ENCODE results near the gene ZNF80.
"Not testable (repeated sequence)": the region's sequence is repeated elsewhere in the genome, so short reads cannot be mapped to it uniquely, and the experiment has no call there.

Gene ZNF80

DNA sequence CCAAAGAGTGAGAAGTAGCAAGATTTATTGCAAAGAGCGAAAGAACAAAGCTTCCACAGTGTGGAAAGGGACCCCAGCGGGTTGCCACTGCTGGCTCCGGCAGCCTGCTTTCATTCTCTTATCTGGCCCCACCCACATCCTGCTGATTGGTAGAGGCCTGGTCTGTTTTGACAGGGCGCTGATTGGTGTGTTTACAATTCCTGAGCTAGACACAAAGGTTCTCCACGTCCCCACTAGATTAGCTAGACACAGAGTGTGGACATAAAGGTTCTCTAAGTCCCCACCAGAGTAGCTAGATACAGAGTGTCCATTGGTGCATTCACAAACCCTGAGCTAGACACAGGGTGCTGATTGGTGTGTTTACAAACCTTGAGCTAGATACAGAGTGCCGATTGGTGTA, at the start of gene ZNF80:
TSS of gene ZNF80 (minus strand) at position 101 of the 400 bp plus-strand sequence. CDS start 504 bp downstream, outside the sequence.
- DNase-seq: not testable (repeated sequence)

DNA sequence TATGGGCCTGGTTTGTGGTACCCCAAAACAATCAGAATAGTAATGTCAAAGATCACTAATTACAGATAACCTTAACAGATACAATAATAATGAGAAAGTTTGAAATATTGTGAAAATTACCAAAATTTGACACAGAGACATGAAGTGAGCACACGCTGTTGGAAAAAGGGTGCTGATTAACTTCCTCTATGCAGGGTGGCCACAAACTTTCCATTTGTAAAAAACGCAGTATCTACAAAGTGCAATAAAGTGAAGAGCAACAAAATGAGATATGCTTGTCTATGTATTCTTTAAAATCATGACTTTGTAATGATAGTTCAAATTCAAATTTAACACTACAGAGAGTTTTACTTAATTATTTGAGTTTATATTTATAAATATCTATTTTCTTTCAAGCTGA, 48.9 kb upstream of the ZNF80 start:
- DNase-seq: no peak

DNA sequence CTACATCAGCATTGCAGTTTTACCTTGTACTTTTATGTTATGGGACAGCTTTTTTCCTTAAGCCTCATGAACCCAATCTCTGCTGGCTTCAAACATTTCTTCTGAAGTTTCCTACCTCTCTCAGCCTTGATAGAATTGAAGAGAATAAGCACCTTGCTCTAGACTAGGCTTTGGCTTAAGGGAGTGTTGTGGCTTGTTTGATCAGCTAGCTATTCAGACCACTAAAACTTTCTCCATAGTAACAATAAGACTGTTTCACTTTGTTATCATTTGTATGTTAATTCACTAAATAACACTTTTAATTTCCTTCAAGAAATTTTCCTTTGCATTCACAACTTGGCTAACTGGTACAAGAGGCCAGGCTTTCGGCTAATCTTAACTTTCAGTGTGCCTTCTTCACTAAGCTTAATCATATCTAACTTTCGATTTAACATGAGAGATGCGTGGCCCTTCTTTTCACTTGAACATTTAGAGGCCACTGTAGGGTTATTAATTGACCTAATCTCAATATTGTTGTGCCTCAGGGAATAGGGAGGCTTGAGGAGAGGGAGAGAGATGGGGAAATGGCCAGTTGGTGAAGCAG, 48.4 kb upstream of the ZNF80 start:
- DNase-seq: no peak

- no peak for DNase-seq
These were observed 47.3 kb upstream of the ZNF80 start for GRCh38 chr3:114284644-114285043.

- DNase-seq: not testable (repeated sequence)
These were observed 39.5 kb upstream of the ZNF80 start for GRCh38 chr3:114276856-114277255.

- no peak for DNase-seq
These were observed 37.6 kb upstream of the ZNF80 start for GRCh38 chr3:114274929-114275328.

GRCh38 chr3:114272271-114272670, 34.9 kb upstream of the ZNF80 start:
- DNase-seq: no peak

- no peak for DNase-seq
These were observed 32.6 kb upstream of the ZNF80 start for GRCh38 chr3:114270019-114270418.

DNA sequence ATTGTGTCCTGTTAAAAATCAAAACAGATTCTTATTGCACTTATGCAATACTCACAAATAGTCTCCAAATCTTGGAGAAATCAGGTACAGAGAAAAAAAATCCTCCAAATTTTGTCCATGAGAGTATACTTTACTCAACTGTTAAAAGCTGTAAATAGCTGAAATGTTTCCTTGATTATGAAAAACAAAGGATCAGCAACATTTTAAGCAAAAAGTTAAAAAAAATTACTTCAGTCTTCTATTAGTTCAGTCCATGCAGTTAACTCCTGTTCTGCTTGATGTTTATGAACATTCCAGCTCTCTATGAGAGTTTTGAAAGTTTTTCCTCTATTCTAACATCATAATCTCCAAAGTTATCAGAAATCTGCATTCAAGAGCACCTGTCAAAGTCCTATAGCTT, 22.8 kb upstream of the ZNF80 start:
- no peak for DNase-seq

GRCh38 chr3:114259566-114259965, 22.2 kb upstream of the ZNF80 start:
- no peak for DNase-seq

- no peak for DNase-seq
These were observed 16.1 kb upstream of the ZNF80 start for GRCh38 chr3:114253505-114253904.

GRCh38 chr3:114252954-114253353, 15.6 kb upstream of the ZNF80 start:
- DNase-seq: no peak

- no peak for DNase-seq
These were observed 5.6 kb upstream of the ZNF80 start for GRCh38 chr3:114242947-114243346.

DNA sequence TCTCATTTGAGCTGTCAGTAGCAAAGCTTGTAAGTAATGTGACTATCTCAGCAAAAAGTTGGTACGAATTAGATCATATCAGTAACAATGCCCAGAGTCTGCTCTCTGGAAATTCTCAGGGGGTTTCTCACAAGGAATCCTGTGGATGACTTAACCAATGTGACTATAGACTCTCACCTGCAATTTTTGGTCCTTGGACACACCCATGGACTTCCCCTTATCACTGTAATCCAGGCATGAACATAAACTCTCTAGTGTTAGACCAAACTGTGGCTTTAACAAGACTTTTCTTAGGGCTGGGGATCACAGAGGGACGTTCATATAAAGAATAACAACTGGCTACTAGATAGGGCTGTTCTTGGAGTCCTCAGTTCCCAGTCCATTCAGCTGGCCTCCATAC, 3.9 kb upstream of the ZNF80 start:
- DNase-seq: no peak

- DNase-seq: not testable (repeated sequence)
These were observed 888 bp upstream of the ZNF80 start for GRCh38 chr3:114238146-114238785.

- DNase-seq: no peak
These were observed 1.9 kb downstream of the ZNF80 start for GRCh38 chr3:114235431-114235830.

GRCh38 chr3:114234745-114235144, 2.6 kb downstream of the ZNF80 start:
- DNase-seq: no peak

DNA sequence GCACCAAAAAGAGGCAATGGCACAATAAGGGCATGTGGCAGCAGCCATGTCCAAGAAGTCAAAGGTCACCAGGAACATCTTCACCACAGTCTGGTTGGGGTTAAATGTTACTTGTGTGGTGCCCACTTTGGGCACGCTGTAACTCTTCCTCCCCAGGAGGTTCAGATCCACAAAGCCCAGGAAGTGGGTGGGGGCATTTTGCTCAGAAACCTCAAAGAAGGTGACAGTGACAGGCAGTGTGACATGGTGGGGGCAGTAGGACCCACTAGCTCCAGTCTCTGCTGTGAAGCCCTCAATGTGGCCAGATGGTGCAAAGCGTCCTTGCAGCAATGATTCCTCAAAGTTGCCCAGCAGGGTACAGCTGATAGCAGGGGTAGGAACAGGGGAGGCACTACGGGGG, 5.8 kb downstream of the ZNF80 start:
- no peak for DNase-seq

GRCh38 chr3:114227076-114227475, 10.3 kb downstream of the ZNF80 start:
- no peak for DNase-seq

DNA sequence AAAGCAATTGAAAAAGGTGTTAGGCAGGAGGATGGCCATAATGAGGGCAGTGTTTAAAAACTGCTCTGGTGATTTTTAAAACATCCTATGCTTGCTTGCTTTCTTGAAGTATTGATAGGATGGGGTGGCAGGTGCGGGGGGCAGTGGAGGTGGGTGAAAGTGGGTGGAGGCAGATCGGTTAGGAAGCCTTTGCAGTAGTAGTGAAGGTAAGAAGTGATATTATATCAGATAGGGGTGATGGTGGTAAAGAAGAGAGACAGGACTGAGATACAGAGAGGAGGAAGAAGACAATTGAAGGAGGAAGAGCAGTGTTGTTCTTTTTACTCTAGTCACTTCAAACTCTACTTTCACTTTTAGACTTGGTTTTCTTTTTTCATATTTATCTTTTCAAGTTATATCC, 11.1 kb downstream of the ZNF80 start:
- DNase-seq: no peak

GRCh38 chr3:114223143-114223542, 14.2 kb downstream of the ZNF80 start:
- no peak for DNase-seq

DNA sequence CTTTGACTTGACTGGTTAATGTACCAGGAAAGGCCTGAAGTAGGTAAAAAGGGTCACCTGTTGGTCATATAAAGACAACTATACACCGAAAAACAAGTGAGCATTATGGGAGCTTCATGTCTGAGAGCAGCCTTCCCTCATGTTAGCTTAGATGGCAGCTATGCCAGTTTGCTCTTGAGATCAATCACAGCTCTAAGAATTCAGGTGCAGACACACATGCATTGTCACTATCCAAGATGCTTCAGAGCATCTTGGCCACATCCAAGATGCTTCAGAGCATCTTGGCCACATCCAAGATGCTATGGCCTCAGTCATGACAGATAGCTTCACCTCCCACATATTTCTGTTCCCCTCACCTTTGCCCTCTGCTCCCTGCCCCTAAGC, 15.5 kb downstream of the ZNF80 start:
- DNase-seq: no peak

- no peak for DNase-seq
These were observed 16.1 kb downstream of the ZNF80 start for GRCh38 chr3:114221165-114221880.

DNA sequence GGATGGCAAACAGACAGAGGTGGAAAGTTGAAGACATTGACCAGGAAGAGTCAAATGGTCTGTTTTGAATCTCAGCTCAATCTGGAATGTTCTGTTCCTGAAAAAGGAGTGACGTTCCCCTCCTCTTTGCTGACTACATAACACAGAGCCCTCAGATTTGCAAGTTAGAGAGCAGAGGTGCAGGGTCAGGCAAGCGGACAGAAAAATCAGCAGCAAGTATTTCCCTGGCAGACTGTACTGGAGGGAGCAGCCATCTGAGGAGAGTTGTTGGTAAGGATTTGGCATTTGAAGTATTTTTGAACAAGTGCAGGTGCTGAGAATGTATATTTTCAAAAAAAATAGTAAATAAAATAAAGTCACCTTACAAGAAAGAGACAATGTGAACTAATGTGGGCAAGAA, 17.6 kb downstream of the ZNF80 start:
- DNase-seq: no peak

All from NCI-H2081 treated with DMSO at 0.1 percent for 48 hours (cell line).